KBM-7 (cell line): ENCODE results near the gene CYP26A1.
A peak's percentile ranks its signal among the peaks of the same experiment; 100 is the strongest.

Experiments
- DNase-seq: peaks from one replicate; pipeline ENCODE4 v3.0.0-alpha.2; 2015
- in situ Hi-C: fragments of 300-500 bp; cut with MboI; formaldehyde crosslinking; loops from 2 replicates; pipeline ENCODE4 v1.14.3; 2020; ENCODE audit warnings: low sequenced_read_pairs, low pct_unique_long_range_greater_than_20kb, mixed read lengths

CYP26A1 gene

GRCh38 chr10:93063977-93064660, 9.6 kb upstream of the CYP26A1 start:
- DNase-seq, result no peak
- in situ Hi-C loops, result no loop called here

GRCh38 chr10:93064874-93065660, 8.6 kb upstream of the CYP26A1 start:
- DNase-seq, result no peak
- in situ Hi-C loops, result no loop called here

GRCh38 chr10:93065675-93066543, 7.8 kb upstream of the CYP26A1 start:
- DNase-seq, result no peak
- in situ Hi-C loops, result no loop called here

- in situ Hi-C loops, result no loop called here
- DNase-seq, result no peak
Observed at GRCh38 chr10:93066544-93066913, 7.2 kb upstream of the CYP26A1 start.

GRCh38 chr10:93067443-93068365, 6.0 kb upstream of the CYP26A1 start:
- in situ Hi-C loops, result no loop called here
- DNase-seq, result no peak

- DNase-seq, result peak; percentile 65
- in situ Hi-C loops, result no loop called here
Observed at GRCh38 chr10:93068411-93069244, 5.1 kb upstream of the CYP26A1 start.

GRCh38 chr10:93069245-93069561, 4.5 kb upstream of the CYP26A1 start:
- no peak for DNase-seq
- in situ Hi-C loops, result no loop called here

- in situ Hi-C loops, result no loop called here
- no peak for DNase-seq
Observed at GRCh38 chr10:93070378-93071176, 3.1 kb upstream of the CYP26A1 start.

- in situ Hi-C loops, result no loop called here
- no peak for DNase-seq
Observed at GRCh38 chr10:93071177-93071472, 2.6 kb upstream of the CYP26A1 start.

- DNase-seq, result no peak
Observed at GRCh38 chr10:93071674-93072224, 1.9 kb upstream of the CYP26A1 start.

GRCh38 chr10:93072225-93072712, 1.4 kb upstream of the CYP26A1 start:
- DNase-seq, result no peak
- in situ Hi-C loops, result no loop called here

More at GRCh38 chr10:93071674-93072224, 1.9 kb upstream of the CYP26A1 start:
- in situ Hi-C loops, result no loop called here

- DNase-seq, result no peak
- in situ Hi-C loops, result no loop called here
Observed at GRCh38 chr10:93072713-93073538, 767 bp upstream of the CYP26A1 start.

- in situ Hi-C loops, result no loop called here
- peak; percentile 91 for DNase-seq
Observed at GRCh38 chr10:93074147-93074596, 479 bp downstream of the CYP26A1 start.

- in situ Hi-C loops, result loop anchor here (25.0 kb wide), 1 partner anchor 263 kb away; no protein-coding TSS in a partner anchor
- DNase-seq, result no peak
Observed at GRCh38 chr10:93074597-93075368, 1.1 kb downstream of the CYP26A1 start.
